Stomach (tissue), 9 donors: ENCODE data around the gene NRXN2. TPM values are rescaled to one million over a fixed set of nuclear protein-coding genes. Genes with fewer than 3 reads are reported as not detected.

ENCODE experiments used
- DNase-seq, 2 donors: peaks; one replicate each; pipeline versions ENCODE4 v3.0.0 to v3.0.0-alpha.2; 2013 to 2019
- H3K27ac ChIP-seq, 5 donors: fragments of 200-600 bp in 4 of 5; sonication (generic) in 4 of 5; one replicate each; pipeline ENCODE4 v1.5.1; 2013 to 2019; ENCODE audit warnings: mild to moderate bottlenecking in 1 of 5, moderate library complexity in 1 of 5
- H3K27me3 ChIP-seq, 3 donors: fragments of 200-600 bp; sonication (generic); one replicate each; pipeline ENCODE4 v1.5.1; 2017 to 2019; ENCODE audit warnings: mixed run types in 1 of 3
- H3K36me3 ChIP-seq, 4 donors: fragments of 200-600 bp; sonication (generic); 1 replicate in 3 of 4; 2 replicates in 1 of 4; pipeline ENCODE4 v1.5.1; 2016 to 2019
- H3K4me1 ChIP-seq, 4 donors: fragments of 200-600 bp; sonication (generic); one replicate each; pipeline ENCODE4 v1.5.1; 2016 to 2019
- H3K4me3 ChIP-seq, 4 donors: fragments of 200-600 bp; sonication (generic) in 3 of 4; one replicate each; pipeline ENCODE4 v1.5.1; 2016 to 2019; ENCODE audit warnings: mild to moderate bottlenecking in 1 of 4
- H3K9me3 ChIP-seq, 4 donors: fragments of 200-600 bp; sonication (generic); one replicate each; pipeline ENCODE4 v1.5.1; 2016 to 2019
- CTCF ChIP-seq, 7 experiments: fragments of 450-650 bp in 4 of 7; fragments of 200-600 bp in 3 of 7; sonication (generic) in 3 of 7; IDR thresholded peaks; one replicate each; pipeline ENCODE4 v1.5.1; 2016 to 2019; ENCODE audit warnings: antibody characterized with exemption in 7 of 7, control low read depth in 2 of 7, mild to moderate bottlenecking in 1 of 7
- EP300 ChIP-seq: sonication (generic); formaldehyde crosslinking; IDR thresholded peaks from one replicate; pipeline ENCODE4 v1.6.1; 2017; ENCODE audit warnings: antibody characterized with exemption
- POLR2A ChIP-seq, 4 donors: fragments of 450-650 bp; IDR thresholded peaks; one replicate each; pipeline ENCODE4 v1.6.1; 2016; ENCODE audit warnings: antibody characterized with exemption in 4 of 4, control low read depth in 2 of 4, mild to moderate bottlenecking in 1 of 4, moderate library complexity in 1 of 4
- POLR2AphosphoS5 ChIP-seq, 3 donors: sonication (generic); formaldehyde crosslinking; IDR thresholded peaks; one replicate each; pipeline ENCODE4 v1.6.1; 2016; ENCODE audit warnings: antibody characterized with exemption in 3 of 3
- WGBS, 5 donors: extraction: QIAGEN DNeasy Blood & Tissue Kit in 3 of 5; methylation state at CpG; one replicate each; pipeline versions ENCODE4 v1.1.5 to v1.1.7; 2013 to 2018; 5-methylcytosine and 5-hydroxymethylcytosine counted together
- intact Hi-C: fragments of 100-400 bp; cut with DNase I; formaldehyde crosslinking; loops from one replicate; pipeline ENCODE4 v1.15.1; 2023; ENCODE audit warnings: low total_unique reads
- polyA plus RNA-seq, 3 donors: library from polyadenylated mRNA; stranded (reverse); fragments of 200-250 nt; gene quantifications; one replicate each; pipeline ENCODE4 v1.2.3, GENCODE V29; 2013
- total RNA-seq, 5 donors: library from RNA; depleted of rRNA; stranded (reverse); fragments of >200 nt; gene quantifications; one replicate each; pipeline versions ENCODE4 v1.1.0 to v1.2.3, GENCODE V29; 2014 to 2016
- donor health status: healthy with polysubstance abuse.
- donor health status: Bipolar disorder and iron deficiency.
- donor health status: healthy.

NRXN2 gene
- total and polyA plus RNA-seq, 8 donors: 0.14 to 16.9 (median 1.2) TPM; not detected in 4

DNA sequence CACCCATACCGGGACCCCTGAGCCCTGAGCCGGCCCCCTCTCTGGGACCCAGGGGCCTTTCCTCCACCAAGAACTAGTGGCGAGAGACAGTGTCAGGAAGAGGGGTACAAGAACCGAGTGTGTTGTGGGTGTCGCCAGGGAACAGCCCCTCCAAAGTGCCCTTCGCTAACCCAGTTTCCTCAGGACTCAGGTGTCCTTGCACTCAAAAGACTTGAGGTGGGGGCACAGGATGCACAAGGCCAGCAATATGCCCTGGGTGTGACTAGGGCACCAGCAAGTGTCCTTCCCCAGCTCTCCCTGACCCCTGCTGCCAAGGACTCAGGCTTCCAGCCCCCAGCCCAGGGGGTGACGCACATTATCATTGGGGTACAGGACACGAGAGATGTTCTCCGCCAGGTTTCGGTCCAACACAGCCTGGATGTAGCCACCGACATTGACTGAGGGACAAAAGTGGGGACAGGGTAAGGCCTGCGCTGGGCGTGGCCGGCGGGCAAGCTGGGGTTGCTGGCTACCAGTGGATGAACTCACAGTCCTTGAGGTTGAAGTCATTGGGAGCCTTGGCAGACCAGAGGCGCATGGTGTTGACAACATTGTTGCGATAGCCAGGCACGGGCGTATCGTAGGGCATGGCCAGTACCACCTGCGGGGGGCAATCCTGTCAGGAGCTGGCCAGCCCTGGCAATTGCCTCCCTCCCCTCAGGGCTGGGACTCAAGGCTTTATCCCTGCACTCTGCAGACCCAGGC is 32.1 kb upstream of the NRXN2 start:
- peaks cover 6 to 20% (median 16%) of the 10 kb centered on the region in 4 donors for H3K4me1 ChIP-seq
- H3K36me3 ChIP-seq: peaks cover 0 to 28% (median 14%) of the 10 kb centered on the region in 4 donors
- H3K27me3 ChIP-seq: no peaks in the 10 kb centered on the region
- WGBS, 5 donors: 87 to 94% (median 93%) methylated on average over 17 to 21 of the region's 21 CpGs
- no peak for DNase-seq
- H3K4me3 ChIP-seq: no peak overlapping the region
- TF ChIP-seq POLR2AphosphoS5 (IDR thresholded peaks at IDR 0.05) (no peak), CTCF (IDR thresholded peaks at IDR 0.05) (no peak), EP300 (no peak), POLR2A (IDR thresholded peaks at IDR 0.05) (no peak)
- H3K9me3 ChIP-seq: no peaks in the 10 kb centered on the region
- H3K27ac ChIP-seq: no peak overlapping the region
- intact Hi-C loops: no loop called here

DNA sequence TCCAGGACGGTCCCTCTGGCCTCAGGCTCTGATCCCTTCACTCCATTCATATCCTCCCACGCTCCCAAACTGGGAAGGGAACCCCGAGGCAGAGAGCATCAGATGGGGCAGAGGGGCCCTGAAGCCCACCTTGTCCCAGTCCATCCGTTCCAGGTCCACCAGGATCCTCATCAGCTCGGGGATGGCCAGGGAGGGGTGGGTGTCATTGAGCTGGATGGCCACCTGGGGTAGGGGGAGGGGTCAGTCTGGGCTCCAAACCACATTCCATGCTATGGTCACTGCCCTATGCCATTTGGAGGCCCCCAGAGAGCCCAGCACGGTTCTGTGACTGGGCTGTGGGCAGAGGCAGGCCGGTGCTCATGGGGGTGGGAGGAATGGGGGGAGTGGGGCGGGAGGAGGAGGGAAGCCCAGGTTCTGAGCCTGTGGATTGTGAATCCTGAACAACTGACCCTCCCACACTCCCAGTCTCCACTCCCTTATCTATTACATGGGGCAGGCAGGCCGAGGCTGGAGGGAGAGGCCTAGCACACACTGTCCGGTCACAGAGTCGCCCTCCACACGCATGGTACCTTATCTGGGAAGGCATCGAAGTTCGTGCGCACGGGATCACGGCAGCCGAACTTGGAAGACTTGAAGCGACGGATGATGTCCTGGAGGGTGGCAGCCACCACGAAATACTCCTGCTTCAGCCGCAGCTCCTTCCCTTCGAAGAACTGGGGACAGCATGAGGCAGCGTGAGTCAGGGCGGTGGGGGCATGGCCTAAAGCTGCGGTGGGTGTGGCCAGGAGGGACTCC is 31.3 kb upstream of the NRXN2 start:
- H3K9me3 ChIP-seq: no peaks in the 10 kb centered on the region
- intact Hi-C loops: no loop called here
- TF ChIP-seq POLR2A (IDR thresholded peaks at IDR 0.05) (no peak), EP300 (no peak), POLR2AphosphoS5 (IDR thresholded peaks at IDR 0.05) (no peak), CTCF (IDR thresholded peaks at IDR 0.05) (no peak)
- H3K36me3 ChIP-seq: peaks cover 0 to 28% (median 16%) of the 10 kb centered on the region in 4 donors
- H3K4me3 ChIP-seq: no peak overlapping the region
- DNase-seq: no peak
- 77 to 84% (median 81%) methylated on average over 25 to 26 of the region's 26 CpGs for WGBS, 5 donors
- no peak overlapping the region for H3K27ac ChIP-seq
- no peaks in the 10 kb centered on the region for H3K27me3 ChIP-seq
- H3K4me1 ChIP-seq: peaks cover under 1 to 12% (median 9%) of the 10 kb centered on the region in 4 donors

GRCh38 chr11:64753380-64754123 is 30.6 kb upstream of the NRXN2 start:
- 92 to 95% (median 95%) methylated on average over 31 to 43 of the region's 43 CpGs for WGBS, 5 donors
- Histone ChIP-seq H3K4me3 (no peak overlapping the region), H3K4me1 (peaks cover 0 to 5% (median 1%) of the 10 kb centered on the region in 4 donors), H3K36me3 (peaks cover 0 to 28% (median 16%) of the 10 kb centered on the region in 4 donors), H3K9me3 (no peaks in the 10 kb centered on the region), H3K27me3 (no peaks in the 10 kb centered on the region), H3K27ac (no peak overlapping the region)
- no peak for TF ChIP-seq EP300
- TF ChIP-seq POLR2AphosphoS5 (IDR thresholded peaks at IDR 0.05): no peak
- no peak for TF ChIP-seq CTCF (IDR thresholded peaks at IDR 0.05)
- no peak for TF ChIP-seq POLR2A (IDR thresholded peaks at IDR 0.05)
- DNase-seq: no peak
- intact Hi-C loops: no loop called here

GRCh38 chr11:64753019-64753379 is 30.0 kb upstream of the NRXN2 start:
- no peak for DNase-seq
- intact Hi-C loops: no loop called here
- H3K27ac ChIP-seq: no peak overlapping the region
- no peak overlapping the region for H3K4me3 ChIP-seq
- TF ChIP-seq POLR2A (IDR thresholded peaks at IDR 0.05): no peak
- TF ChIP-seq CTCF (IDR thresholded peaks at IDR 0.05): no peak
- TF ChIP-seq POLR2AphosphoS5 (IDR thresholded peaks at IDR 0.05): no peak
- TF ChIP-seq EP300: no peak
- H3K27me3 ChIP-seq: no peaks in the 10 kb centered on the region
- H3K36me3 ChIP-seq: peaks cover 0 to 28% (median 16%) of the 10 kb centered on the region in 4 donors
- 91 to 95% (median 94%) methylated on average over 3 to 7 of the region's 7 CpGs for WGBS, 5 donors
- no peaks in the 10 kb centered on the region for H3K9me3 ChIP-seq
- H3K4me1 ChIP-seq: no peaks in the 10 kb centered on the region
